ENCODE measurements around the gene PDHX.

GRCh38 chr11:34909415-34909814 is 7.0 kb upstream of the PDHX start:
- TF ChIP-seq CTCF (conservative IDR thresholded peaks at IDR 0.05; ENCODE audit: low read depth, low read length) (no peak), EZH2 (IDR thresholded peaks at IDR 0.05; ENCODE audit: borderline replicate concordance, low read depth, low read length, poor library complexity, severe bottlenecking) (no peak)
